HUDEP-2 (cell line): ENCODE measurements around the gene TRPM6.

Experiments
- DNase-seq, 76 experiments: peaks; one replicate each; lab custom pipeline; 2025; ENCODE audit not compliant: unreplicated experiment in 76 of 76; lab: John Stamatoyannopoulos, UW

TRPM6 gene

DNA sequence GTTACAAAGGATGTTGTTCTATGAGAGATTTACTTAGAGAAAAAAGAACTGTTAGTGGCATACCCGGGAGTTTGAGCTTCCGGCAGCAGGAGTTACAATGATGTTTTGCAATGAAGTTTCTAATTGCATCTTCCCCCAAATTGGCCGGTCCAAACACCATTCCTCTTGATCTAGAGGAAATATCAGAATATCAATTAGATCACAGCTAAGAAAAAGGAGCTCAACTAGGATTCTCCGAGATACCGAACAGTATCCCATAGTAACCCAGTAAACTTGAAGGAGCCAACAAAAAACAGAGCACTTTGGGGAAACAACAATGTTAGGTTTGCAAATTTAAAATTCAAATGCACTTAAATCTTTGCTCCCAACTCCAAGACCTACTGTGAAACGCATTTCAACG is 159.5 kb downstream of the TRPM6 start:
- no peak for DNase-seq

GRCh38 chr9:74726581-74726980 is 161.1 kb downstream of the TRPM6 start:
- DNase-seq = no peak

- DNase-seq = no peak
Measured at GRCh38 chr9:74724317-74724716, 163.4 kb downstream of the TRPM6 start.

GRCh38 chr9:74721696-74722660 is 165.7 kb downstream of the TRPM6 start:
- DNase-seq = no peak

DNA sequence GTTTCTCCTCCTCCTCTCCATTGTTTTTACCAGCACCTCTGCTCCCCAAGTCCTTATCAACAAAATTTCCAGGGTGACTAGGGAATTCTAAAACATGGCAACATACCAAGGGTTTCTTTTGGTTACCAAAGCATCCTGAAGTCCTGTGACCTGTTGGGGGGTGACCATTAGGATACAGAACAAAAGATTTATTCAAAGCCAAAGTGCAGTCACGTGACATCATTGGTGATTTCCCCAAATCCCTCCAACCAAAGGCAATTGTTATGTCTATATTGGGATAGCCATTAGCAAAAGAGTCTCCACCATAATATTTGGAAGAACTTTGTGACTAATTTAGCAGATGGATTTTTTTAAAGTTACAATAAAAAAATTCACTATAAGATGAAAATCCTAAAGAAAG is 168.4 kb downstream of the TRPM6 start:
- no peak for DNase-seq

- no peak for DNase-seq
Measured at GRCh38 chr9:74718709-74719108, 169.0 kb downstream of the TRPM6 start.

DNA sequence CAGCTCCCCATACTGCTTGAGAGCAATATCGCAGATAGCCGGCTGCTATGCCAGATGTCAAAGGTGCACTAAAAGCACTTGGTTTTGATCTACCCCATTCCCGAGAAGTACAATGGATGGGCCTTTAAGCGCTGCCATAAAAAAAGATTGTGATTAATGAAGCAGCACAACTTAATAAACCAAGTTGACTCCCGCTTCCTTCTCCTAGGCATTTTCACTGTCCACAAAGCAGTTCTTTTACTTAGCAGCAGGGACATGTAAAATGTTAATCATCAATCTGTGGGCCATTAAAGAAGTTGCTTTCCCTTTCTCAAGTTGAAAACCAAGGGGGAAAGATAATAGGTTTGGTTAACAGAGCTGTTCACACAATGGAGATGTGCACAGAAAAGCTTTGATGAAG is 176.4 kb downstream of the TRPM6 start:
- DNase-seq = no peak

GRCh38 chr9:74697535-74697934 is 190.2 kb downstream of the TRPM6 start:
- DNase-seq = no peak

DNA sequence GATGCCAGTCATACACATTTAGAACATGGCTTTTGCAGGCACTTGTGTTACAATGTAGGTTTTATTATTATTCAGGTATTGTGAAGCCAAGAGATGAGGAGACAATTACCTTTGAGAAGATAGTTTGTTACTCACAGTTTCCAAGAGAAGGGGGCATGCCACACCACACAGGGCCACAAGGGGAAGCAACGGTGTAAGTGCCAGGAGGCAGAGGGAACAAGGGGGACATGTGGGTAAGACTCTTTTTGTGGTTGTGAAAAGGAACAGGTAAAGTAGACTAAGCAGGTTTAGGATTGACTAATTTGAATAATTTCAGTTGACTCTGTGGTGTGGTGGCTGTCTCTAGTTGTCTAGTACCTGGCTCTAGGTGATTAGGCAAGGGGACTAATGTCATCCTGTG is 191.2 kb downstream of the TRPM6 start:
- no peak for DNase-seq

GRCh38 chr9:74691058-74691457 is 196.7 kb downstream of the TRPM6 start:
- no peak for DNase-seq

DNA sequence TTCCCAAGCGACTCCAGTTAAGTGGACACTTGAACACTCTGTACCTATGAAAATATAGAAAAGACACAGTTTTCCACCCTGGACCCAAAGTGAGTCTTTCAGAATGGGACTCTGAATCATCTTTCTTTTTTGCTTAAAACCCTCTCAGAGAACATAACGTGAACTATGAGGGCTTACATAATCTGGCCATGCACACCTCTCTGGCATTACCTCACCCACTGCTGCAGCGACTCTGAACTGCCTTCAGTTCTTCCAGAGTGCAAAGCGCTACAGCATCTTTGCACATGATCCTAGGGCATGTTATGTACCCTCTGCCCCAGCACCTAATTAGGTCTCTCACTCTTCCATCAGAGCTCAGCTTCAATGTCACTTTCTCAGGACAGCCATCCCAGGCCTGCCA is 204.4 kb downstream of the TRPM6 start:
- no peak for DNase-seq

DNA sequence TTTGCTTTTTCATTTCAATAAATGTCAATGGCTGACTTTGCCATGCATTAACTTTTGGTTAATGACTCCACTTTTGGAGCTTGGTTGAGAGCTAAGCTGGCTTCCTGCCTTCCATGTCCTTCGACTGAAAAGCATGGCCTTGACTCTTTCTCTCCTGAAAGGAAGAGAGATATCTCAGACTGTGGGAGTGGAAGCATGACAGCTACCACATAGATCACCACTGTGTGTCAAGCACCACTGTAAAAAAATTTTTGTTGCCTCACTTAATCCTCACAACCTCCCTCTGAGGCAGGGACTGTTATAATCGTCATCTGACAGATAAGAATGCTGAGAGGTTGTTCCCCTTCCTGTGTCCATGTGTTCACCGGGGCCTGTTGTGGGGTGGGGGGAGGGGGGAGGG is 205.8 kb downstream of the TRPM6 start:
- no peak for DNase-seq

- no peak for DNase-seq
Measured at GRCh38 chr9:74674077-74674476, 213.6 kb downstream of the TRPM6 start.
